H1 (cell line): ENCODE results near the gene ULK1. TPM values are rescaled to one million over a fixed set of nuclear protein-coding genes. Genes with fewer than 3 reads are reported as not detected.

ENCODE experiments used
- CTCF ChIA-PET: fragments of 300-600 bp; sonication (Branson Sonifier 250); formaldehyde crosslinking; loops from one replicate; lab custom pipeline; 2021; ENCODE audit not compliant: partially characterized antibody; lab: Charles Lee
- POLR2A ChIA-PET: fragments of 300-600 bp; sonication (Branson Sonifier 250); formaldehyde crosslinking; loops from one replicate; lab custom pipeline; 2021; ENCODE audit warnings: inconsistent platforms; ENCODE audit not compliant: partially characterized antibody; lab: Charles Lee
- DNase-seq, 2 experiments: peaks; one replicate each; pipeline versions ENCODE4 v3.0.0 to v3.0.0-alpha.2; 2010 to 2022; ENCODE audit warnings: low spot score in 2 of 2, low read depth in 1 of 2, mixed read lengths in 1 of 2
- FAIRE-seq: peaks from 2 replicates; lab custom pipeline; 2011; peaks lifted over from hg19 to GRCh38; lab: Jason Lieb, UNC
- H2AFZ ChIP-seq: 2 replicates; pipeline ENCODE4 v1.8.1; 2012; ENCODE audit warnings: low read length, inconsistent platforms
- H2AK5ac ChIP-seq: 2 replicates; pipeline ENCODE4 v1.6.1; 2013; ENCODE audit warnings: low read depth, low read length
- H2BK120ac ChIP-seq: replicated peaks from 2 replicates; pipeline ENCODE3; 2013; ENCODE audit warnings: low read depth, low read length, inconsistent platforms
- H2BK12ac ChIP-seq: 2 replicates; pipeline ENCODE4 v1.6.1; 2013; ENCODE audit warnings: low read depth, low read length
- H2BK15ac ChIP-seq: 2 replicates; pipeline ENCODE4 v1.6.1; 2013; ENCODE audit warnings: low read length
- H2BK20ac ChIP-seq: 2 replicates; pipeline ENCODE4 v1.6.1; 2013; ENCODE audit warnings: low read length
- H2BK5ac ChIP-seq: 2 replicates; pipeline ENCODE4 v1.6.1; 2013; ENCODE audit warnings: low read depth, low read length
- H3K14ac ChIP-seq: 2 replicates; pipeline ENCODE4 v1.6.1; 2013; ENCODE audit warnings: inconsistent platforms; ENCODE audit not compliant: insufficient read length
- H3K18ac ChIP-seq: 2 replicates; pipeline ENCODE4 v1.6.1; 2013; ENCODE audit warnings: low read length; ENCODE audit errors: extremely low read depth
- H3K23ac ChIP-seq: 2 replicates; pipeline ENCODE4 v1.6.1; 2013; ENCODE audit warnings: inconsistent platforms; ENCODE audit not compliant: insufficient read length
- H3K23me2 ChIP-seq: 2 replicates; pipeline ENCODE4 v1.6.1; 2013; ENCODE audit warnings: low read depth, low read length
- H3K27ac ChIP-seq: 2 replicates; pipeline ENCODE4 v1.6.1; 2011; ENCODE audit warnings: low read depth, low read length, inconsistent platforms
- H3K27me3 ChIP-seq, 4 experiments: replicated peaks in 1 of 4; 1 replicate in 1 of 4; 2 replicates in 3 of 4; pipeline versions ENCODE4 v1.6.1 to v1.8.1; 2011 to 2013; ENCODE audit warnings: low read length in 3 of 4, mild to moderate bottlenecking in 3 of 4, inconsistent platforms in 2 of 4, mixed read lengths in 2 of 4, moderate library complexity in 1 of 4; ENCODE audit not compliant: control insufficient read depth in 3 of 4, insufficient read depth in 3 of 4; ENCODE audit errors: extremely low read depth in 1 of 4
- H3K36me3 ChIP-seq, 4 experiments: 2 replicates each; pipeline versions ENCODE4 v1.6.1 to v1.8.1; 2011 to 2013; ENCODE audit warnings: mild to moderate bottlenecking in 4 of 4, low read length in 3 of 4, moderate library complexity in 2 of 4, control low read depth in 1 of 4, inconsistent platforms in 1 of 4; ENCODE audit not compliant: insufficient read depth in 4 of 4, control insufficient read depth in 2 of 4
- H3K4ac ChIP-seq: replicated peaks from 2 replicates; pipeline ENCODE3; 2013; ENCODE audit warnings: low read length, low read depth, mixed read lengths, inconsistent platforms; ENCODE audit not compliant: insufficient read length
- H3K4me1 ChIP-seq, 4 experiments: replicated peaks in 1 of 4; 1 replicate in 1 of 4; 2 replicates in 3 of 4; pipeline versions ENCODE4 v1.6.1 to v1.8.1; 2011 to 2013; ENCODE audit warnings: low read length in 3 of 4, inconsistent platforms in 2 of 4, mixed read lengths in 1 of 4; ENCODE audit not compliant: insufficient read depth in 4 of 4, control insufficient read depth in 3 of 4
- H3K4me2 ChIP-seq, 2 experiments: 2 replicates each; pipeline versions ENCODE4 v1.6.1 to v1.8.1; 2011 to 2013; ENCODE audit warnings: low read depth in 2 of 2, low read length in 2 of 2, control low read depth in 1 of 2, inconsistent platforms in 1 of 2, mild to moderate bottlenecking in 1 of 2; ENCODE audit not compliant: insufficient read depth in 1 of 2
- H3K4me3 ChIP-seq, 4 experiments: fragments of 200-600, 300-600 bp in 1 of 4; sonication (generic), shearing (Covaris generic), sonication (Bioruptor Twin) in 1 of 4; 2 replicates each; pipeline versions ENCODE4 v1.5.1 to v1.8.1; 2011 to 2016; ENCODE audit warnings: low read length in 4 of 4, low read depth in 3 of 4, control low read depth in 2 of 4, inconsistent platforms in 2 of 4, mild to moderate bottlenecking in 2 of 4, mixed read lengths in 1 of 4, moderate library complexity in 1 of 4; ENCODE audit not compliant: insufficient read depth in 2 of 4; ENCODE audit errors: extremely low read depth in 1 of 4
- H3K56ac ChIP-seq: replicated peaks from 2 replicates; pipeline ENCODE3; 2013; ENCODE audit warnings: low read depth, mild to moderate bottlenecking, mixed read lengths, low read length, inconsistent platforms; ENCODE audit not compliant: insufficient read length
- H3K79me1 ChIP-seq: 2 replicates; pipeline ENCODE4 v1.6.1; 2013; ENCODE audit warnings: low read depth, low read length, control low read depth
- H3K79me2 ChIP-seq, 2 experiments: 2 replicates each; pipeline versions ENCODE4 v1.6.1 to v1.8.1; 2012 to 2013; ENCODE audit warnings: low read length in 2 of 2, mild to moderate bottlenecking in 2 of 2, inconsistent platforms in 1 of 2; ENCODE audit not compliant: insufficient read depth in 2 of 2, control insufficient read depth in 1 of 2
- H3K9ac ChIP-seq, 4 experiments: replicated peaks in 1 of 4; 1 replicate in 1 of 4; 2 replicates in 3 of 4; pipeline versions ENCODE4 v1.6.1 to v1.8.1; 2011 to 2013; ENCODE audit warnings: low read depth in 3 of 4, low read length in 3 of 4, control low read depth in 2 of 4, mild to moderate bottlenecking in 2 of 4, moderate library complexity in 2 of 4, inconsistent platforms in 1 of 4; ENCODE audit errors: extremely low read depth in 1 of 4
- H3K9me3 ChIP-seq, 2 experiments: 2 replicates each; pipeline versions ENCODE4 v1.6.1 to v1.8.1; 2012 to 2013; ENCODE audit warnings: mild to moderate bottlenecking in 2 of 2, moderate library complexity in 2 of 2, control low read depth in 1 of 2, inconsistent platforms in 1 of 2, low read depth in 1 of 2, low read length in 1 of 2, mixed read lengths in 1 of 2; ENCODE audit not compliant: insufficient read depth in 2 of 2
- H4K20me1 ChIP-seq, 2 experiments: replicated peaks in 1 of 2; 2 replicates each; pipeline versions ENCODE3 to v1.8.1; 2011 to 2013; ENCODE audit warnings: inconsistent platforms in 2 of 2, low read length in 2 of 2, mild to moderate bottlenecking in 1 of 2; ENCODE audit not compliant: insufficient read depth in 2 of 2, control insufficient read depth in 1 of 2
- H4K5ac ChIP-seq: 2 replicates; pipeline ENCODE4 v1.6.1; 2013; ENCODE audit warnings: low read length, low read depth, mixed read lengths, inconsistent platforms; ENCODE audit not compliant: insufficient read length
- H4K8ac ChIP-seq: 2 replicates; pipeline ENCODE4 v1.8.0; 2013; ENCODE audit warnings: mild to moderate bottlenecking, moderate library complexity, low read length, inconsistent platforms; ENCODE audit not compliant: insufficient read depth; ENCODE audit errors: extremely low read depth
- H4K91ac ChIP-seq: replicated peaks from 2 replicates; pipeline ENCODE3; 2013; ENCODE audit warnings: low read length, mixed read lengths, inconsistent platforms; ENCODE audit not compliant: insufficient read length
- CBX8 ChIP-seq: fragments of 300-800, 300-1000 bp; sonication (generic); IDR thresholded peaks from 2 replicates; pipeline ENCODE4 v1.7.1; 2016; ENCODE audit warnings: low read depth, low read length, borderline replicate concordance
- TAF1 ChIP-seq: IDR thresholded peaks from 2 replicates; pipeline ENCODE4 v1.6.1; 2011; ENCODE audit warnings: mild to moderate bottlenecking, low read depth, low read length
- TCF12 ChIP-seq: IDR thresholded peaks from 2 replicates; pipeline ENCODE4 v1.6.1; 2011; ENCODE audit warnings: low read depth, mild to moderate bottlenecking, low read length
- WGBS, 2 experiments: shearing (Covaris generic) in 1 of 2; methylation state at CpG; one replicate each; pipeline versions ENCODE4 v1.1.6 to v1.1.7; 2013 to 2015; ENCODE audit warnings: low lambda C conversion rate in 2 of 2, mixed read lengths in 2 of 2, inconsistent platforms in 1 of 2, low coverage in 1 of 2, missing lambda C conversion rate in 1 of 2; ENCODE audit not compliant: insufficient replicate concordance in 2 of 2, insufficient coverage in 1 of 2, insufficient read length in 1 of 2; ENCODE audit errors: extremely low coverage in 1 of 2, missing lambda C conversion rate in 1 of 2; 5-methylcytosine and 5-hydroxymethylcytosine counted together
- polyA plus RNA-seq, 7 experiments: library from polyadenylated mRNA; depleted of rRNA in 3 of 7; stranded (reverse) in 5 of 7; unstranded in 2 of 7; fragments of >200 nt in 5 of 7; fragments of 200-250 nt in 2 of 7; gene quantifications; 1 replicate in 5 of 7; 2 replicates in 1 of 7; 4 replicates in 1 of 7; pipeline versions ENCODE4 v1.2.1 to v1.2.3, GENCODE V29; 2011 to 2013; ENCODE audit warnings: missing spikeins in 2 of 7, mixed read lengths in 2 of 7
- total RNA-seq: library from RNA; stranded (reverse); fragmentation: NEBNext Ultra II Directional; extraction: Animal tissue kit (Norgen Biotek cat#: 25700); gene quantifications from 2 replicates; pipeline ENCODE4 v1.2.1, GENCODE V29; 2021

Gene ULK1
- total and polyA plus RNA-seq, 2 of the 8 experiments (the other 6 are each of a cell fraction or from before 2014, with no cell fraction given): 13.0 to 44.1 TPM

DNA sequence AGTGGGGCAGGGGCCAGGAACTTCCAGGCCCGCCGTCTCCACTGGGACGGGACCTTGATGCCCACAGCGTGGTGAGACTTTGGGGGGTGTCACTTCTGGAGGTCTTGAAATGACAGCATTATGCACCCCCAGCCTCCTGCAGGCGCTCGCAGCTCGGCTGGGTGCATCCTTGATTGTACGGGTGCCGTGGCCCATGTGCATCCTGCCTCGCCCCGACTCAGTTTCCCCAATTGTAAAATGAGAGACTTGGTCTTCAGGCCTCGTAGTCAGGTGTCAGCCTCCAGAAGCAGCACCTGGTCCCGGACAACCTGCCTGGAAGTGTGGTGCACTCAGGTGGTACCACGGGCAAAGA lies 25.7 kb downstream of the ULK1 start:
- no peak overlapping the region for H2AK5ac ChIP-seq
- no peaks in the 10 kb centered on the region for H3K27me3 ChIP-seq
- H2BK12ac ChIP-seq: no peak overlapping the region
- H4K5ac ChIP-seq: no peak overlapping the region
- H4K20me1 ChIP-seq: peaks cover 0 to 11% of the 10 kb centered on the region in 2 experiments
- H2BK20ac ChIP-seq: no peak overlapping the region
- H3K79me2 ChIP-seq: no peaks in the 10 kb centered on the region
- H3K4me3 ChIP-seq: no peak overlapping the region
- H4K91ac ChIP-seq: no peak overlapping the region
- H3K36me3 ChIP-seq: peaks cover 7 to 38% (median 20%) of the 10 kb centered on the region in 4 experiments
- no peak overlapping the region for H3K56ac ChIP-seq
- WGBS, 2 experiments: 95% methylated on average over 14 of the region's 14 CpGs; no CpG with 5 or more reads in 1 of the 2 experiments
- no peak overlapping the region for H2AFZ ChIP-seq
- CTCF ChIA-PET: interaction anchor here (0.9 to 1.2 kb wide), 2 partner anchors 10 to 123 kb away, joined by 3 to 4 read pairs; no protein-coding TSS in a partner anchor
- DNase-seq (no peak), FAIRE-seq (no peak)
- no peak overlapping the region for H3K4me2 ChIP-seq
- POLR2A ChIA-PET: interaction anchor here (1.8 to 4.8 kb wide), 3 partner anchors 8 to 66 kb away, joined by 4 to 33 read pairs (median 27); partner anchors contain the start of gene PUS1
- no peak overlapping the region for H3K23ac ChIP-seq
- H3K14ac ChIP-seq: no peak overlapping the region
- H2BK5ac ChIP-seq: no peak overlapping the region; the same call in 1 of the 2 replicates
- no peak overlapping the region; the same call in 1 of the 2 replicates for H4K8ac ChIP-seq
- no peaks in the 10 kb centered on the region for H3K4me1 ChIP-seq
- no peak overlapping the region for H3K4ac ChIP-seq
- no peak overlapping the region for H2BK15ac ChIP-seq
- H3K27ac ChIP-seq: no peak overlapping the region
- H3K23me2 ChIP-seq: peaks cover 4% of the 10 kb centered on the region; the same call in 1 of the 2 replicates
- no peak overlapping the region for H3K18ac ChIP-seq
- no peak overlapping the region for H2BK120ac ChIP-seq
- no peaks in the 10 kb centered on the region for H3K79me1 ChIP-seq
- no peaks in the 10 kb centered on the region for H3K9me3 ChIP-seq
- H3K9ac ChIP-seq: no peak overlapping the region
- TF ChIP-seq CBX8 (no peak), TCF12 (no peak), TAF1 (no peak)
